ENCODE results near the gene KIF21B.

KIF21B gene

DNA sequence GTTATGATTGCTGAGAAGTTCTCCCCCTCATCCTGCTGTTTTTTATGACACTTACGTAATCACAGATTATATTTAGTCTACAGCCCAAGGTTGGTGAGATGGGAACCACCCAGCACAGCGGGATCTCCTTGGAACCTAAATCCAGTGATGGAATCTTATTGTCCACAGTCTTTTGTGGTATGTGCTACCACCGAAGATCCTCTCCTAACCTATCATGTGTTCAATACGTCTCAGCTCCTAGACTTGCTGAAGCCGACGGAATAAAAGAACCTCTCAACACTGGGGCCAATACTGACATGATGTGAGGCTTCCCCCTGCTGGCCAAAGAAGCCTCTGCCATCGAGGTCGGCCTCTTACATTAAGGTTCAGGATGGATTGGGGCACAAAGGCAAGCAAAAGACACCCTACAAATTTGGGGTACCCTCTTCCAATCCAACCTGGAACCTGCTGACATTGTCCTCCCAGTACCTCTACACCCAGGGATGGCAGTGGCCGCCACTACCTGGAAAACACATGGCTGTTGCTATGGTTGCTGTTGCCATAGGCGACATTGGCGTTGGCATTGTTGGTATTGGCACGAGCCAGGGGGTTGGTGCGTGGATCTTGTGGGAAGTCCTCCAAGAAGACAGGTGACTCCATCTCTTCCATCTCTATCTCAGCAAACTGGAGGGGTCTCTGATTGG is 19.4 kb upstream of the KIF21B start:
- TF ChIP-seq FOXP2 (optimal IDR thresholded peaks at IDR 0.05; ENCODE audit: borderline replicate concordance, extremely low read depth, extremely low read length, insufficient read depth) = no peak
- TF ChIP-seq, protein P1, sequence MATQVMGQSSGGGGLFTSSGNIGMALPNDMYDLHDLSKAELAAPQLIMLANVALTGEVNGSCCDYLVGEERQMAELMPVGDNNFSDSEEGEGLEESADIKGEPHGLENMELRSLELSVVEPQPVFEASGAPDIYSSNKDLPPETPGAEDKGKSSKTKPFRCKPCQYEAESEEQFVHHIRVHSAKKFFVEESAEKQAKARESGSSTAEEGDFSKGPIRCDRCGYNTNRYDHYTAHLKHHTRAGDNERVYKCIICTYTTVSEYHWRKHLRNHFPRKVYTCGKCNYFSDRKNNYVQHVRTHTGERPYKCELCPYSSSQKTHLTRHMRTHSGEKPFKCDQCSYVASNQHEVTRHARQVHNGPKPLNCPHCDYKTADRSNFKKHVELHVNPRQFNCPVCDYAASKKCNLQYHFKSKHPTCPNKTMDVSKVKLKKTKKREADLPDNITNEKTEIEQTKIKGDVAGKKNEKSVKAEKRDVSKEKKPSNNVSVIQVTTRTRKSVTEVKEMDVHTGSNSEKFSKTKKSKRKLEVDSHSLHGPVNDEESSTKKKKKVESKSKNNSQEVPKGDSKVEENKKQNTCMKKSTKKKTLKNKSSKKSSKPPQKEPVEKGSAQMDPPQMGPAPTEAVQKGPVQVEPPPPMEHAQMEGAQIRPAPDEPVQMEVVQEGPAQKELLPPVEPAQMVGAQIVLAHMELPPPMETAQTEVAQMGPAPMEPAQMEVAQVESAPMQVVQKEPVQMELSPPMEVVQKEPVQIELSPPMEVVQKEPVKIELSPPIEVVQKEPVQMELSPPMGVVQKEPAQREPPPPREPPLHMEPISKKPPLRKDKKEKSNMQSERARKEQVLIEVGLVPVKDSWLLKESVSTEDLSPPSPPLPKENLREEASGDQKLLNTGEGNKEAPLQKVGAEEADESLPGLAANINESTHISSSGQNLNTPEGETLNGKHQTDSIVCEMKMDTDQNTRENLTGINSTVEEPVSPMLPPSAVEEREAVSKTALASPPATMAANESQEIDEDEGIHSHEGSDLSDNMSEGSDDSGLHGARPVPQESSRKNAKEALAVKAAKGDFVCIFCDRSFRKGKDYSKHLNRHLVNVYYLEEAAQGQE (IDR thresholded peaks at IDR 0.05; ENCODE audit: insufficient read depth in 1 of 2, low read depth in 2 of 2, low read length in 2 of 2) = no peak
- no peak for TF ChIP-seq SIN3A (IDR thresholded peaks at IDR 0.05; ENCODE audit: borderline replicate concordance, insufficient read depth, low read length)
- TF ChIP-seq TAF1 (IDR thresholded peaks at IDR 0.05; ENCODE audit: borderline replicate concordance, insufficient read depth, low read length) = no peak

DNA sequence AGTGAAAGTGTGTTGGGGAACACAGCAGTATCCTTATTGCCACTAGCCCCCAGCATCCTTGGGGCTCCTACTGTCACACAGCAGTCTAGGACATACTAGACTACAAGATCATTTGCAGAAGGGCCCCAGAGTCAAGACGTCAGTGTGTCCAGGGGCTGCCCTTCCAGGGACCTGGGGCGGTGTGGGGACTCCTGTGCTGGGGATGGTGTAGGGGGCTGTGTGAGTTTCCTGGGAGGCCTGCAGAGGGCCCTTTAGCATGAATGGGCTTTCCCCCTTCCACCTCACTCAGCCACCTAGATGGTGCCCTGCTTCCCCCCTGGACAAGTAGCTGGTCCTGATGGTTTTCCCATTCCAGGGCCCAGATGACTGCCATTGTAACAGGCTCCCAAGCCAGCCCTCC is 17.5 kb upstream of the KIF21B start:
- TF ChIP-seq, protein P1 (IDR thresholded peaks at IDR 0.05; ENCODE audit: insufficient read depth in 1 of 2, low read depth in 2 of 2, low read length in 2 of 2) = no peak
- no peak for TF ChIP-seq SIN3A (IDR thresholded peaks at IDR 0.05; ENCODE audit: borderline replicate concordance, insufficient read depth, low read length)
- no peak for TF ChIP-seq POLR2AphosphoS5 (IDR thresholded peaks at IDR 0.05; ENCODE audit: low read depth, low read length)
- no peak for TF ChIP-seq TAF1 (IDR thresholded peaks at IDR 0.05; ENCODE audit: borderline replicate concordance, insufficient read depth, low read length)
- no peak for TF ChIP-seq FOXP2 (optimal IDR thresholded peaks at IDR 0.05; ENCODE audit: borderline replicate concordance, extremely low read depth, extremely low read length, insufficient read depth)

DNA sequence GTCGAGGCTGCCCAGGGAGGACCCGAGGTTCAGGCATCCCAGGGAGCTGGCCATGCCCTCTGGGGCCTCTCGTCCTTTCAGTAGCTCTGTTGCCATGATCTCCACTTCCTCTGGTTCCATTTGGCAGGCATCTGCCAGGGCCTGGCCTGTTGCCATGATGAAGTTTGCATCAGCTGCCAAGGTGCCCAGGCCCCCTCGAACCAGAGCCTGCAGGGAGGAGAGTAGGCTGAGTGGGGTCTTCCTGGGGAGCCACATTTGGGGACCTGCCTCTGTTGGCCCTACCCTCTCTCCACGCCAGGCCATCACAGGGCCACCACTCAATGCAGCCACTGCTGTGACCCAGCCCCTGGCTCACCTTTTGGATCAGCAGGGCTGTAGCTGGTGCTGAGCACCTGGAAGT is 16.4 kb upstream of the KIF21B start:
- TF ChIP-seq FOXP2 (optimal IDR thresholded peaks at IDR 0.05; ENCODE audit: borderline replicate concordance, extremely low read depth, extremely low read length, insufficient read depth) = no peak
- TF ChIP-seq TAF1 (IDR thresholded peaks at IDR 0.05; ENCODE audit: borderline replicate concordance, insufficient read depth, low read length) = no peak
- TF ChIP-seq POLR2AphosphoS5 (IDR thresholded peaks at IDR 0.05; ENCODE audit: low read depth, low read length) = no peak
- TF ChIP-seq, protein P1 (IDR thresholded peaks at IDR 0.05; ENCODE audit: insufficient read depth in 1 of 2, low read depth in 2 of 2, low read length in 2 of 2) = no peak
- TF ChIP-seq SIN3A (IDR thresholded peaks at IDR 0.05; ENCODE audit: borderline replicate concordance, insufficient read depth, low read length) = no peak

DNA sequence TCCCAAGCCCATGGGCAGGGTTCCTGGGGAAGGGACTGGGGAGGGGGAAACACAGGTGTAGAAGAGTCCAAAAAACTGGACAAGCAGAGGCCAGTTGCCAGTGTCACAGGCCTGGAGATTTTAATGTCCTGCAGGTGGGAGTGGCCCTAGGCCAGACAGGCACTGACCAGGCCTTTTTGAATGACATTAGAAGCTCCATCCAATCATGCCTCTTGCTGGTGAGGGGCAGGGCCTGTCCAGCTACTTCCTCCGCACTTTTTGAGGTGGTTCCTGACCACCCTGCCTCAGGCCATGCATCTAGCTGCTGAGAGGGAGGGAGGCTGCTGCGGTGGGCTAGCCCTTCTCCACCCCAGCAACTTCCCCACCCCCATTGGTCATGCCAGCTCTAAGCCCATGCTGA is 15.9 kb upstream of the KIF21B start:
- TF ChIP-seq FOXP2 (optimal IDR thresholded peaks at IDR 0.05; ENCODE audit: borderline replicate concordance, extremely low read depth, extremely low read length, insufficient read depth) (no peak), POLR2AphosphoS5 (IDR thresholded peaks at IDR 0.05; ENCODE audit: low read depth, low read length) (no peak), TAF1 (IDR thresholded peaks at IDR 0.05; ENCODE audit: borderline replicate concordance, insufficient read depth, low read length) (no peak), SIN3A (IDR thresholded peaks at IDR 0.05; ENCODE audit: borderline replicate concordance, insufficient read depth, low read length) (no peak)
- TF ChIP-seq, protein P1 (IDR thresholded peaks at IDR 0.05; ENCODE audit: insufficient read depth in 1 of 2, low read depth in 2 of 2, low read length in 2 of 2) = no peak

All from PFSK-1 (cell line).